SK-N-SH treated with all-trans-retinoic acid at 6 μM for 48 hours (cell line): Measurements from ENCODE around the gene CCDC102A.

Experiments used
- CREB5 ChIP-seq: fragments of 250-450 bp; sonication (Bioruptor Pico); IDR thresholded peaks from 2 replicates; pipeline ENCODE4 v1.5.1; 2020; ENCODE audit warnings: low read depth, mild to moderate bottlenecking, moderate library complexity
- ISL1 ChIP-seq: fragments of 250-450 bp; sonication (Bioruptor Pico); IDR thresholded peaks from 2 replicates; pipeline ENCODE4 v2.1.2; 2022; ENCODE audit warnings: mild to moderate bottlenecking, moderate library complexity
- OSR1 ChIP-seq: fragments of 250-450 bp; sonication (Bioruptor Pico); IDR thresholded peaks from 2 replicates; pipeline ENCODE4 v1.8.0; 2022; ENCODE audit warnings: moderate library complexity, mild to moderate bottlenecking, inconsistent platforms
- PATZ1 ChIP-seq: fragments of 250-450 bp; sonication (Bioruptor Pico); IDR thresholded peaks from 2 replicates; pipeline ENCODE4 v1.8.0; 2020; ENCODE audit warnings: mild to moderate bottlenecking, moderate library complexity, borderline replicate concordance
- TCF4 ChIP-seq: fragments of 250-450 bp; sonication (Bioruptor Pico); IDR thresholded peaks from 2 replicates; pipeline ENCODE4 v1.8.0; 2021; ENCODE audit warnings: mild to moderate bottlenecking, moderate library complexity, borderline replicate concordance
- TOX ChIP-seq: fragments of 250-450 bp; sonication (Bioruptor Pico); IDR thresholded peaks from 2 replicates; pipeline ENCODE4 v1.8.0; 2021; ENCODE audit warnings: mild to moderate bottlenecking, moderate library complexity, borderline replicate concordance
- TSHZ2 ChIP-seq: fragments of 250-450 bp; sonication (Bioruptor Pico); IDR thresholded peaks from 2 replicates; pipeline ENCODE4 v1.5.0; 2020; ENCODE audit warnings: mild to moderate bottlenecking, moderate library complexity
- ZC3H10 ChIP-seq: fragments of 250-450 bp; sonication (Bioruptor Pico); IDR thresholded peaks from 2 replicates; pipeline ENCODE4 v1.5.1; 2021; ENCODE audit warnings: mild to moderate bottlenecking, moderate library complexity
- ZNF565 ChIP-seq: fragments of 450-650 bp; formaldehyde crosslinking; conservative IDR thresholded peaks from 2 replicates; pipeline ENCODE4 v1.5.0; 2020; ENCODE audit warnings: low read depth, mild to moderate bottlenecking, moderate library complexity
- ZNF70 ChIP-seq: fragments of 450-650 bp; formaldehyde crosslinking; IDR thresholded peaks from 2 replicates; pipeline ENCODE4 v1.5.0; 2020; ENCODE audit warnings: mild to moderate bottlenecking, moderate library complexity

GRCh38 chr16:57462978-57463362 is 73.4 kb downstream of the CCDC102A start:
- no peak for TF ChIP-seq ISL1 (CRISPR knock-in tag)
- TF ChIP-seq ZC3H10 (CRISPR knock-in tag) = no peak
- no peak for TF ChIP-seq ZNF70 (CRISPR knock-in tag)
- TF ChIP-seq TOX = no peak
- no peak for TF ChIP-seq TSHZ2 (CRISPR knock-in tag)
- no peak for TF ChIP-seq OSR1 (CRISPR knock-in tag)
- no peak for TF ChIP-seq PATZ1 (CRISPR knock-in tag)
- no peak for TF ChIP-seq TCF4 (CRISPR knock-in tag)
- TF ChIP-seq ZNF565 (CRISPR knock-in tag) = no peak
- TF ChIP-seq CREB5 (CRISPR knock-in tag) = no peak
